ENCODE data around the gene GALNT10. TPM values are rescaled to one million over a fixed set of nuclear protein-coding genes. Genes with fewer than 3 reads are reported as not detected.

Gene GALNT10
- total and polyA plus RNA-seq, 2 of the 8 experiments (the other 6 are each of a cell fraction or from before 2014, with no cell fraction given), result 4.6 to 15.5 TPM

- TF ChIP-seq RAD21 (IDR thresholded peaks at IDR 0.05 in 1 of 2, conservative IDR thresholded peaks at IDR 0.05 in 1 of 2; ENCODE audit: low read depth in 2 of 2, low read length in 2 of 2), result no peak
- TF ChIP-seq USF2 (IDR thresholded peaks at IDR 0.05; ENCODE audit: low read length), result no peak
- TF ChIP-seq RBBP5 (IDR thresholded peaks at IDR 0.05; ENCODE audit: borderline replicate concordance, low read depth, low read length), result no peak
- no peak for TF ChIP-seq BACH1 (IDR thresholded peaks at IDR 0.05; ENCODE audit: low read length)
- no peak for TF ChIP-seq CREB1 (IDR thresholded peaks at IDR 0.05)
- no peak for TF ChIP-seq MAFK (IDR thresholded peaks at IDR 0.05; ENCODE audit: low read depth, low read length)
- TF ChIP-seq POU5F1 (IDR thresholded peaks at IDR 0.05; ENCODE audit: low read depth, low read length), result no peak
These were observed 172.9 kb downstream of the GALNT10 start (continued) for GRCh38 chr5:154363411-154363810.
